ENCODE data around the gene DHCR7.

Gene DHCR7

DNA sequence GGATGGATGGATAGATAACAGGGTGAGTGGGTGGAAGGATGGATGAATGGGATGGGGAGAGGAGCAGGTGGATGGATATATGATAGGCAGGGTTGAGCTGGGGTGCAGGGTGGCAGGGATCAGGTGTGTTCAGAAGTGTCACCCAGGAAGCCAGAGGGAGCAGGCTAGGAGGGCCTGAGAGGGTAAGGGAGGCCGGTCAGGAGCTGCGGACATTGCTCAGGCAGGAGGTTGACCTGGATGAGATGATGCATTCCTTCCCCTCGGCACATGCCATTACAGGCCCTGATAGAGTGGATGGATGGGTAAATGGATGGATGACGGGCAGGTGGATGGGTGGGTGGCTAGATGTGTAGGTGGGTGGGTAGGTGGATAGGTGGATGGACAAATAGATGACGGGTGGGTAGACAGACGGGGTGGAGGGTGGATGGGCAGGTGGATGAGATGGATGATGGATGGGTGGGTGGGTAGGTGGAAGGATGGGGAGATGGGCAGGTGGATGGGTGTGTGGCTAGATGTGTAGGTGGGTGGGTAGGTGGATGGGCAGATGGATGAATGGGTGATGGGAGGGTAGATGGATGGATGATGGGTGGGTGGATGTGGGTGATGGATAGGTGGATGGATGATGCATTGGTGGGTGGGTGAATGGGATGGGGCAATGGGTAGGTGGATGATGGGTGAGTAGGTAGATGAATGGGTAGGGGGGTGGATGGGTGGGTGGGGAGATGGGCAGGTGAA, 8.0 kb downstream of the DHCR7 start:
- Histone ChIP-seq H4K20me1 (ENCODE audit: insufficient read depth, low read length, poor library complexity, severe bottlenecking) (no peaks in the 10 kb centered on the region), H3K9me2 (replicated peaks; ENCODE audit: low read depth, low read length) (no peaks in the 10 kb centered on the region), H3K9me3 (ENCODE audit: insufficient read depth, low read depth, low read length) (no peaks in the 10 kb centered on the region), H3K4me1 (ENCODE audit: insufficient read depth, low read length, poor library complexity, severe bottlenecking) (no peaks in the 10 kb centered on the region), H3K79me2 (ENCODE audit: insufficient read depth, low read length) (no peaks in the 10 kb centered on the region; the same call in 1 of the 2 replicates), H3K36me3 (ENCODE audit: insufficient read depth, low read length) (peaks cover 67% of the 10 kb centered on the region; the same call in 1 of the 2 replicates), H3K27me3 (ENCODE audit: insufficient read depth, low read length, poor library complexity, severe bottlenecking) (no peaks in the 10 kb centered on the region), H2AFZ (ENCODE audit: low read length) (no peak overlapping the region), H3F3A (ENCODE audit: low read depth) (no peaks in the 10 kb centered on the region), H3K4me3 (ENCODE audit: low read length, poor library complexity, severe bottlenecking) (no peak overlapping the region), H3K9ac (ENCODE audit: low read depth, low read length, poor library complexity, severe bottlenecking) (no peak overlapping the region), H3K4me2 (ENCODE audit: low read depth, low read length, poor library complexity, severe bottlenecking) (no peak overlapping the region)
- no peak for TF ChIP-seq EZH2phosphoT487 (IDR thresholded peaks at IDR 0.05; ENCODE audit: borderline replicate concordance)
- TF ChIP-seq, protein P1, sequence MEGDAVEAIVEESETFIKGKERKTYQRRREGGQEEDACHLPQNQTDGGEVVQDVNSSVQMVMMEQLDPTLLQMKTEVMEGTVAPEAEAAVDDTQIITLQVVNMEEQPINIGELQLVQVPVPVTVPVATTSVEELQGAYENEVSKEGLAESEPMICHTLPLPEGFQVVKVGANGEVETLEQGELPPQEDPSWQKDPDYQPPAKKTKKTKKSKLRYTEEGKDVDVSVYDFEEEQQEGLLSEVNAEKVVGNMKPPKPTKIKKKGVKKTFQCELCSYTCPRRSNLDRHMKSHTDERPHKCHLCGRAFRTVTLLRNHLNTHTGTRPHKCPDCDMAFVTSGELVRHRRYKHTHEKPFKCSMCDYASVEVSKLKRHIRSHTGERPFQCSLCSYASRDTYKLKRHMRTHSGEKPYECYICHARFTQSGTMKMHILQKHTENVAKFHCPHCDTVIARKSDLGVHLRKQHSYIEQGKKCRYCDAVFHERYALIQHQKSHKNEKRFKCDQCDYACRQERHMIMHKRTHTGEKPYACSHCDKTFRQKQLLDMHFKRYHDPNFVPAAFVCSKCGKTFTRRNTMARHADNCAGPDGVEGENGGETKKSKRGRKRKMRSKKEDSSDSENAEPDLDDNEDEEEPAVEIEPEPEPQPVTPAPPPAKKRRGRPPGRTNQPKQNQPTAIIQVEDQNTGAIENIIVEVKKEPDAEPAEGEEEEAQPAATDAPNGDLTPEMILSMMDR (conservative IDR thresholded peaks at IDR 0.05; ENCODE audit: low read length) = no peak

DNA sequence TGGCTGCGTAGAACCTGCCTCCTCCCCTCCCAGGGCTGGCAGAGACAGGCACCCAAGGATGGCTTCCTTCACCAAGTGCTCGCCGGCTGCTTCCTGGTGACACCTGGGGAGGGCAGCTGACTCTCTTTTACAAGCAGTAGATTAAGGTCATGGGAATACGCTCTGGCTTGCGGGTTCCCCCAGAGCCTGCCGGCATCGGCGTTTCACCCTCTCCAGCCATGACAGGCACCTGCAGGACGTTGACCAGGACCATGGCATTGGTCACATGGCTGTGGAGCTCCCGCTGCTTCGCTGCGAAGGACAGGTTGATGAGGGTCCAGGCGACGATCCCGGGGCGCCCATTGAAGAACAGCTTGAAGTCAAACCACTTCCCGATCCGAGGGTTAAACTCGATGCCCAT, 9.5 kb downstream of the DHCR7 start:
- H3K36me3 ChIP-seq (ENCODE audit: insufficient read depth, low read length) = peaks cover 58% of the 10 kb centered on the region; the same call in 1 of the 2 replicates

DNA sequence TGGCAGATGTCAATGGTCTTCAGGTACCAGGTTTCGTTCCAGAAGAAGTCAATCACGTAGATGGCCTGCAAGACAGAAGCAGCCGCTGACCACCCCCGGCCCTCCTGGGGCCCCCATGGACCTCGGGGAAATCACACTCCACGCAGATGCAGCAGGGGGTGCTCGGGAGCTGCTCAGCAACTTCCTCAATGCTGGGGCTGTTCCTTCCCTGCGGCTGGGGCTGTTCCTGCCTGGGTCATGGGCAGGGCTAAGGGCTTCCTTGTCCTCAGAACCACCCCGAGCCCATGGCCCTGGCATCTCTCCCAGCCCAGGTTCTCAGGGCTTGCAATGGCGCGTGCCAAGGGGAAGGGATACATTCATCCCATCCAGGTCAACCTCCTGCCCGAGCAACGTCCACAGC, 10.3 kb downstream of the DHCR7 start:
- Histone ChIP-seq H3K9me3 (ENCODE audit: insufficient read depth, low read depth, low read length) (no peaks in the 10 kb centered on the region), H3K36me3 (ENCODE audit: insufficient read depth, low read length) (peaks cover 50% of the 10 kb centered on the region; the same call in 1 of the 2 replicates), H3K9ac (ENCODE audit: low read depth, low read length, poor library complexity, severe bottlenecking) (no peak overlapping the region), H4K20me1 (ENCODE audit: insufficient read depth, low read length, poor library complexity, severe bottlenecking) (no peaks in the 10 kb centered on the region), H3K4me2 (ENCODE audit: low read depth, low read length, poor library complexity, severe bottlenecking) (no peak overlapping the region), H3K4me3 (ENCODE audit: low read length, poor library complexity, severe bottlenecking) (no peak overlapping the region), H3K79me2 (ENCODE audit: insufficient read depth, low read length) (no peaks in the 10 kb centered on the region), H2AFZ (ENCODE audit: low read length) (no peak overlapping the region), H3K27me3 (ENCODE audit: insufficient read depth, low read length, poor library complexity, severe bottlenecking) (no peaks in the 10 kb centered on the region), H3K9me2 (replicated peaks; ENCODE audit: low read depth, low read length) (no peaks in the 10 kb centered on the region), H3K4me1 (ENCODE audit: insufficient read depth, low read length, poor library complexity, severe bottlenecking) (no peaks in the 10 kb centered on the region), H3F3A (ENCODE audit: low read depth) (no peaks in the 10 kb centered on the region)
- TF ChIP-seq EZH2phosphoT487 (IDR thresholded peaks at IDR 0.05; ENCODE audit: borderline replicate concordance) = no peak
- TF ChIP-seq, protein P1 (conservative IDR thresholded peaks at IDR 0.05; ENCODE audit: low read length) = no peak

More for the DNA sequence above, 9.5 kb downstream of the DHCR7 start:
- Histone ChIP-seq H3K4me1 (ENCODE audit: insufficient read depth, low read length, poor library complexity, severe bottlenecking) (no peaks in the 10 kb centered on the region), H3K27me3 (ENCODE audit: insufficient read depth, low read length, poor library complexity, severe bottlenecking) (no peaks in the 10 kb centered on the region), H3K9me2 (replicated peaks; ENCODE audit: low read depth, low read length) (no peaks in the 10 kb centered on the region), H3K4me3 (ENCODE audit: low read length, poor library complexity, severe bottlenecking) (no peak overlapping the region), H3K4me2 (ENCODE audit: low read depth, low read length, poor library complexity, severe bottlenecking) (no peak overlapping the region), H4K20me1 (ENCODE audit: insufficient read depth, low read length, poor library complexity, severe bottlenecking) (no peaks in the 10 kb centered on the region), H3K79me2 (ENCODE audit: insufficient read depth, low read length) (no peaks in the 10 kb centered on the region), H3F3A (ENCODE audit: low read depth) (no peaks in the 10 kb centered on the region), H2AFZ (ENCODE audit: low read length) (no peak overlapping the region), H3K9me3 (ENCODE audit: insufficient read depth, low read depth, low read length) (no peaks in the 10 kb centered on the region), H3K9ac (ENCODE audit: low read depth, low read length, poor library complexity, severe bottlenecking) (no peak overlapping the region)
- TF ChIP-seq EZH2phosphoT487 (IDR thresholded peaks at IDR 0.05; ENCODE audit: borderline replicate concordance) = no peak
- TF ChIP-seq, protein P1 (conservative IDR thresholded peaks at IDR 0.05; ENCODE audit: low read length) = no peak

Measured in Loucy (cell line).